ENCODE measurements around the gene ACAT2.
"Not testable (repeated sequence)": the region's sequence is repeated elsewhere in the genome, so short reads cannot be mapped to it uniquely, and the experiment has no call there.

ACAT2 gene

DNA sequence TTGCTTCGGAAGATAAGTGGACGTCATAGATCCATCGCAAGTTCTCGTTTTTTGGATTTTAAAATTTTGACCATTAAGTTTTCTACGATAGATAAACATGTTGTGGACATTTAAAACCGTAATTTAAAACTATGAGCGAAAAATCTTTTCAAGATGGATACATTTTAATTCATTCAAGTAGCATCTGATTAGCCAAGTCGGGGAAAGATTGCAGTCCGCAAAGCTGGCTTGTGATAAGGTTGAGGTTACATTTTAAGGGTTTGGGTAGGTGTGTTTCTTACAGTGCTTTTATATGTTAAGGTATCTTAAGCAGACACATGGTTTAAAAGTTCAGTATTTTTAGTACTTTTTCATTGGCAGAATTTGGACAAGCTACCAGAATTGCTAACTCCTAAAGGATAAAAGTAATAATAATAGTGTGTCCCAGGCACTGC is 33.3 kb upstream of the ACAT2 start:
- H3K4me3 ChIP-seq, result peak overlapping the region; percentile 64 to 99 (median 93)
- H3K27ac ChIP-seq, result peak overlapping the region in 19 of 21 experiments; percentile 94 to 100 (median 98)

DNA sequence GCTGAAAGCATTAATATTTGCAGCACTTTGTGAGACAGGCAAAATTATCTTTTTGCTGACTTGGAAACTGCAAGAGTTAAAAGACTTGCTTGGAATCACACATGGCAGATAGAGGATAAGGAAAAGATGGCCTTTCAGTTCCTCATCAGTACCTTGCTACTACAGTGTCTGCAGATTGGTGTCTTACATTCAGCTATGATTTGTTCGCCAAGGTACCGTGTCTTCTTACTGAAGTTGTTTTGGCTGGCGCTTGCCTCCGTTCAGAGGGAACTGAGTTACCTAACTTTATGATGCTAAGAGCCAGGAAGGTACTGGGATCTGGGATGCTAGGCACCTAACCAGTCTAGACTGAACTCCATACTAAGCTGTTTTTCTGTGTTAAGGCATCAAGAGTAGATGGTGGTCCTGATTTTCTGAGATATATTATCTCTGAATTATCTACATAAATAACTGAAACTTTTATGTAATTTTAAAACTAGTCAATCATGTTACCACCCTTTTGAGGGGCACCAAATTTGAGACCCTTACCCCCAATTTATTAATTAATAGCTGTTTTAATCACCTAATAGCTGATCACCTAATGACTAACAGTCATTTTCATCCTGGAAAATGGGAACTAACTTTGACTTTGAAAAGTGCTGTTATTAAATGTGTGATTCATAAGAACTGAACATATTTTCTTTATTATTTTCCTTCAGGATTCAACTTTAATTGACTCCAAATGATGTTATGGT is 32.1 kb upstream of the ACAT2 start:
- Histone ChIP-seq H3K4me3 (peak overlapping the region in 5 of 7 experiments; percentile 11 to 99 (median 97)), H3K27ac (peak overlapping the region in 8 of 21 experiments; percentile 13 to 99 (median 50))

DNA sequence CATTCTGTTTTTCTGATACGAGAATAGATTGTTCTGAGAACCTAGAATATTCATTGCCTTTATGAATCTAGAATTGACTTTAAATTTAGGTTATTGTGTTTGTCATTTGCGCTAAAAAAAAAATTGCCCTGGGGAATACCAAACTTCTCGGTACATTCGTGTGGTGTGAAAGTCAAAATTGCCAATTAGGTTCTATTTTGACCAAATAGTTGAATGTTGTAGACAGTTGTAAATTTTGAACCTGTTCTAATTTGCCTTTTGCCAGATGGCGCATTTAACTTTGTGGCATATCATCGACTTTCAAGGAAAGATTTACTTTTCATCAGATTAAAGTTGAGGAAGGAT is 31.5 kb upstream of the ACAT2 start:
- H3K4me3 ChIP-seq, result peak overlapping the region in 1 of 7 experiments; percentile 97
- H3K27ac ChIP-seq, result no peak overlapping the region

DNA sequence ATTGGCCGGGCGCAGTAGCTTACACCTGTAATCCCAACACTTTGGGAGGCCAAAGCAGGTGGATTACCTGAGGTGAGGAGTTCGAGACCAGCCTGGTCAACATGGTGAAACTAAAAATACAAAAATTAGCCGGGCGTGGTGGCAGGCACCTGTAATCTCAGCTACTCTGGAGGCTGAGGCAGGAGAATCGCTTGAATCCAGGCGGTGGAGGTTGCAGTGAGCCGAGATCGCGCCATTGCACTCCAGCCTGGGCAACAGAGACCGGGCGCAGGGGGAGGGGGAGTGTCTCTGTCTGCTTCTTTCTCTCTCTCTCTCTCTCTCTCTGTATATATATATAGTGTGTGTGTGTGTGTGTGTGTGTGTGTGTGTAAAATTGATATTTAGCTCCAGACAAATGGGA is 29.3 kb upstream of the ACAT2 start:
- H3K4me3 ChIP-seq, H3K27ac ChIP-seq: not testable (repeated sequence)

DNA sequence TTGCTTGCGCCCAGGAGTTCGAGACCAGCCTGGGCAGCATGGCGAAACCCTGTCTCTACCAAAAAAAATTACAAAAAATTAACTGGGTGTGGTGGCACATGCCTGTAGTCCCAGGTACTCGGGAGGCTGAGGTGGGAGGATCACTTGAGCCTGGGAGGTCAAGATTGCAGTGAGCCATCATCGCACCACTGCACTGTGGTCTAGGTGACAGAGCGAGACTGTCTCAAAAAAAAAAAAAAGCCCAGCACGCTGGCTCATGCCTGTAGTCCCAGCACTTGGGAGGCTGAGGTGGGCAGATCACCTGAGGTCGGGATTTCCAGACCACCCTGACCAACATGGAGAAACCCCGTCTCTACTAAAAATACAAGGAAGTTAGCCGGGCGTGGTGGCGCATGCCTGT is 28.4 kb upstream of the ACAT2 start:
- H3K27ac ChIP-seq, H3K4me3 ChIP-seq: not testable (repeated sequence)

DNA sequence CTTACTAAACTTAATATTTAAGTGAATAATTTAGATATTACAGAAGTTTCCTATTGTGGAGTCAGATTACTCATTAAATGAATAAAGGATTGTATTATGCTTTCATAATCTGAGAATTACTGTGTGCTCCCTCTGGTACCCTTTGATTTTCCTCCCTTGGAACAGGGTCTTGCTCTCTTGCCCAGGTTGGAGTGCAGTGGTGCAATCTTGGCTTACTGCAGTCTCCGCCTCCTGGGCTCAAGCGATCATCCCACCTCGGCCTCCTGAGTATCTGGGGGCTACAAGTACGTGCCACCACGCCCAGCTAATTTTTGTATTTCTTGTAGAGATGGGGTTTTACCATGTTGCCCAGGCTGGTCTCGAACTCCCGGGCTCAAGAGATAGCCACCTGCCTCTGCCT is 24.9 kb upstream of the ACAT2 start:
- no peak overlapping the region for H3K4me3 ChIP-seq
- no peak overlapping the region for H3K27ac ChIP-seq

DNA sequence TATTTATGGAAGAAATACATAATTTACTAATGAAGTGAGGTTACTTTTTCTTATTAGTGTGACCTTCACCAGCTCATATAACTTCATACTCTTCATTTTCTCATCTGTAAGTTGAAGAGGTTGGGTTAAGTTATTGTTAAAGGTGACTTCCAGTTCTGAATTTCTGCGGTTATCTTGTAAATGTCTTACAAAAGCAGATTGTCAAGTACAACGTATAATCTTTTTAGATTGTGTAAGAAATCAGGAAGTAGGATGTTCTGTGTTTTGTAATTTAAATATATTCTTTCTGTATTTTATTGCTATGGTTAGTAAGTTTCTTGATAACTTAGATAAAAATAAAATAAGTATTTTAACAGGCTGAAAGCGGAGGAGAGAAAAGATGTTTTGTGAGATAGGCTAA is 22.5 kb upstream of the ACAT2 start:
- no peak overlapping the region for H3K4me3 ChIP-seq
- no peak overlapping the region for H3K27ac ChIP-seq

DNA sequence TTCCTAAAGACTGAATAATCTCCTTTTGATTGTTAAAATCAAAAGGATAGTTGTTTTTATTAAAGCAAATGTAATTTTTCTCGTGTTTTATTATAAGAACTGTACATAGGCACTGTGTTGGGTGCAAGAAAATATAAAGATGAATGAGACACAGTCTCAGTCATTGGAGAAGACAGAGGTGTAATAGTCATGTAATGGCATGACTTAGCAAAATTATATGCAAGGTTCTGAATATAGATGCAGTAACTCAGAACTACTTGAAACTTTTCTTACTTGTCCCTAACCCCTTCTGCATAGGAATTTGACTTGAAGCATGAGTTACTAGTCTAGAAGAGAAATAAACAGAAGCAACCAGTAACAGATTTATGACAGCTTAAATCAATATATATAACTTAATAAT is 19.7 kb upstream of the ACAT2 start:
- Histone ChIP-seq H3K27ac (no peak overlapping the region), H3K4me3 (no peak overlapping the region)

DNA sequence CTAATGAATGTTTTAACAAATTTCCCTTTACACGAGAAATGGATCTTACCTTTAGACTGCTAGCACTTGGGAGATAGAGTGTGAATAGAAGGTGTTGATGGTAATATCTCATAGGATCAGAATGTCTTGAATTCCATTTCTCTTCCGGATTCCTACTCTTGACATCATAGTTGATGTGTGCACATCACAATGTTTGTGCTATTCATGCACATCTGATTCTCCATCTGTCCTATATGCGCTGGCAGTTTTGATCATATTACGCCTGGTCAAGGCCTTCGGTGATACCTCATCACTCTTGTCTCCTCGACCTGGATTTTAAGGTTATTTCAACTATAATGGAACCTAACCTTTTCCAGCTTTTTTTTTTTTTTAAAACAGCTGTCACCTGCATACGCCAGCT is 16.8 kb upstream of the ACAT2 start:
- Histone ChIP-seq H3K4me3 (no peak overlapping the region), H3K27ac (no peak overlapping the region)

DNA sequence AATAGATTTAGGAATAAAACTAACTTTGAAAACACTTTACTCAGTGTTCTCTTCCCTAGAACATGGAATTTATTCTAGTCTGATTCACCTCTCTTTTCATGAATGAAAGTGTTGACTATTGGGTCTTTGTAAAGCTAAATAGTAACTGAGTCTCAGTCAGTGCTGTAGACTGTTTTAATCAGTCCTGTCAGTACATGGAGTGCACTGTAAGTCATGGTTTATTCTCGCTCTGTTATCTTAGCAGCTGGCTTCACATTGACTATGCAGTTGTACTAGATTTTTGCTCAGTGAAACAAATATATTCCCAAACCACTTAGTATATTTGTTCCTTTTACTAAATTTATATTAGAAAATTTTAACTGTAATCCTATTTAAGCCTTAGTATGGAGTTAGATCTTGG is 15.1 kb upstream of the ACAT2 start:
- Histone ChIP-seq H3K4me3 (no peak overlapping the region), H3K27ac (no peak overlapping the region)

DNA sequence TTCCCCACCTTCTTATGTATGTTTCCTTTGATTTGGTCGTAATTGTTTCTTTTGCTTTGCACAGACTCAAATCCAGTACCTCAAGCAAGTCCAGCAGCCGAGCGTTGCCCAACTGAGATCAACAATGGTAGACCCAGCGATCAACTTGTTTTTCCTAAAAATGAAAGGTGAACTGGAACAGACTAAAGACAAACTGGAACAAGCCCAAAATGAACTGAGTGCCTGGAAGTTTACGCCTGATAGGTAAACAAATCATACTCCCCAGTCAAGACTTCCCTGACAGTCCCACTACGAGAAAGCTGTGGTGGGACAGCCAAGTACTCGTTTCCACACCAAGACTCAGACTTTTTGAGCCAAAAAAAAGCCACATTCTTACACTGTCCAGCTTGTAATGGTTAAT is 13.7 kb upstream of the ACAT2 start:
- H3K4me3 ChIP-seq, H3K27ac ChIP-seq: not testable (repeated sequence)

DNA sequence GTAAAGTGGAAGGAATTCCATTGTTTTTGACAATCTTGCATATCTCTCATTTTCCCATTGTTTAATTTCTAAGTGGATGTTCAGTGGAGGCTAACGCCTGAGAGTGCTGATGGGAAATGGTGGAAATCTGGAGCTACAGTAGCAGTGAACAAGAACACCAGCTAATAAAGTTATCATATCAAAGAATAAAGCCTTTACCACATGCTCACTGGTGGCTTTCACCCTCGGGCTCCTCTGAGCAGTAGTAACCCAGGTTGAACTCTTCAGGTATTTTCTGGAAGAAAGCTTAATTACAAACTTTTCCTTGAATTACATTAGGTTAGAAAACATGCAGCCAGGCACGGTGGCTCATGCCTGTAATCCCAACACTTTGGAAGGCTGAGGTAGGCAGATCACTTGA is 10.4 kb upstream of the ACAT2 start:
- Histone ChIP-seq H3K4me3 (no peak overlapping the region), H3K27ac (no peak overlapping the region)

DNA sequence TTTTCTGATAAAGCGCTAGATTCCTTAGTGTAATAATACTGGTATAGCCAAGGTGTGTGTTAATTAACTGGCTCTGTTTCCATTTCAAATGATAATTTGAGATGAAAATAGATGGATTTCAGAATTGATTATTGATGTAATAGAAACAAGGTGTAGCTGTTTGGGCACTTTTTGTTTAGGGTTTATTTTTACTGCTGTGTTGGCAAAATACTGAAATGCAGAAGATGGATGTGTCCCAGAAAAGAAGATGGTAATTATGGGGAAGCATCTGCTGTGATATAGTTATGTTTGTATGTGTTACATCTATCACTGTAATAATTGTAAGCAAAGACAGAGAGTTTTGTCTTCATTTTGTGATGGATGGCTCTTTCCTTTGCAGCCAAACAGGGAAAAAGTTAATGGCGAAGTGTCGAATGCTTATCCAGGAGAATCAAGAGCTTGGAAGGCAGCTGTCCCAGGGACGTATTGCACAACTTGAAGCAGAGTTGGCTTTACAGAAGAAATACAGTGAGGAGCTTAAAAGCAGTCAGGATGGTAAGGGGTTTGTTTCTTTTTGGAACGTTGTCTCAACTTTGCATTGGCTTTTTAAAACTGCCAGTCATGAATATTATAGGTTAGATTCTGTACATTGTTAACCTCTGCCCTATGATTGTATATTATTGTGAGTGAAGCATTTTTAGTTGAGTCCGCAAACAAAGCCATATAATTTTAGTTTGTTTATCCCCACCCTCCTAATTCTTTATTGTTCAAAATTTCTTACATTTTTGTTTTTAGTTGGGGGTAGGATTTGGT is 8.6 kb upstream of the ACAT2 start:
- no peak overlapping the region for H3K4me3 ChIP-seq
- no peak overlapping the region for H3K27ac ChIP-seq

DNA sequence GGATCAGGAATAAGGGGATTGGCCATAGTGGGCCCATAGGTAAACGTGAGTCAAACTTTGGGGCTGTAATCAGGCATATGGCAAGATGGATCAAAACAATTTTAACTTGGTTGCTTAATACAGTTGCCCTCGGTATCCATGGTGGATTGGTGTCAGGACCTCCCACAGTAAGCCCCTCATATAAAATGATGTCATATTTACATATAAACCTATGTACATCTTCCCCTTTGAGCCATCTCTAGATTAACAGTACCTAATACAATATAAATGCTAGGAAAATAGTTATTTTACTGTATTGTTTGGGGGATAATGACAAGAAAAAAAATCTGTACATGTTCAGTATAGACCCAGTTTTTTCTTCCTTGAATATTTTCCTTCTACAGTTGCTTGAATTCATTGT is 7.4 kb upstream of the ACAT2 start:
- Histone ChIP-seq H3K4me3 (no peak overlapping the region), H3K27ac (no peak overlapping the region)

DNA sequence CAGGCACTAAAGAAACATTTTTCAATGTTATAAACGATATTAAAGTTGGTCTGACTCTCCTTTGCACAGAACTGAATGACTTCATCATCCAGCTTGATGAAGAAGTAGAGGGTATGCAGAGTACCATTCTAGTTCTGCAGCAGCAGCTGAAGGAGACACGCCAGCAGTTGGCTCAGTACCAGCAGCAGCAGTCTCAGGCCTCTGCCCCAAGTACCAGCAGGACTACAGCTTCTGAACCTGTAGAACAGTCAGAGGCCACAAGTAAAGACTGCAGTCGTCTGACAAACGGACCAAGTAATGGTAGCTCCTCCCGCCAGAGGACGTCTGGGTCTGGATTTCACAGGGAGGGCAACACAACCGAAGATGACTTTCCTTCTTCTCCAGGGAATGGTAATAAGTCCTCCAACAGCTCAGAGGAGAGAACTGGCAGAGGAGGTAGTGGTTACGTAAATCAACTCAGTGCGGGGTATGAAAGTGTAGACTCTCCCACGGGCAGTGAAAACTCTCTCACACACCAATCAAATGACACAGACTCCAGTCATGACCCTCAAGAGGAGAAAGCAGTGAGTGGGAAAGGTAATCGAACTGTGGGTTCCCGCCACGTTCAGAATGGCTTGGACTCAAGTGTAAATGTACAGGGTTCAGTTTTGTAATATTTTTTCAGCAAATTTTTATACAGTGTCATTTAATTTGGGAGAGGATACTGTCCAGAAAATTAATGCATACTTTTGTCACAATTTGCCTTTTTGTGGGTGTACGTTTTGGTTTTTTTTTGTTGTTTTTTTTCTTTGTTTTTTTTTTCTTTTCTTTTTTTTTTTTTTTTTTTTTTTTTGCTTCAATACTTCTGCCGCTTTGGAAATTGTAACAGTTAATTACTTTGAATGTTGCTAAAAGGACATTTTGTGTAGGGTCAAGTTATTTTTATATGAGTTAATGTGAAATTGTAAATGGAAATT is 6.6 kb upstream of the ACAT2 start:
- no peak overlapping the region for H3K27ac ChIP-seq
- no peak overlapping the region for H3K4me3 ChIP-seq

DNA sequence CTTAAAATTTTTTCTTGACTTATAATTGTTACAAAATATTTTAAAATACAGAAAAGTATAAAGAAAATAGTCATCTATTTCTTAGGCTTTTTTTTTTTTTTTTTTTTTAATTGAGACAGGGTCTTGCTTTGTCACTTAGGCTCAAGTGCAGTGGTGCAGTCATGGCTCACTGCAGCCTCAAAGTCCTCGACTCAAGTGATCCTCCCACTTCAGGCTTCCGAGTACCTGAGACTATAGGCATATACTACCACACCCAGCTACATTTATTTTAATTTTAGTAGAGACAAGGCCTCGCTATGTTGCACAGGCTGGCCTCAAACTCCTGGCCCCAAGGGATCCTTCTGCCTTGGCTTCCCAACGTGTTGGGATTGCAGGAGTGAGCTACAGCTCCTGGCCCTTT is 5.3 kb upstream of the ACAT2 start:
- Histone ChIP-seq H3K4me3 (no peak overlapping the region), H3K27ac (no peak overlapping the region)

DNA sequence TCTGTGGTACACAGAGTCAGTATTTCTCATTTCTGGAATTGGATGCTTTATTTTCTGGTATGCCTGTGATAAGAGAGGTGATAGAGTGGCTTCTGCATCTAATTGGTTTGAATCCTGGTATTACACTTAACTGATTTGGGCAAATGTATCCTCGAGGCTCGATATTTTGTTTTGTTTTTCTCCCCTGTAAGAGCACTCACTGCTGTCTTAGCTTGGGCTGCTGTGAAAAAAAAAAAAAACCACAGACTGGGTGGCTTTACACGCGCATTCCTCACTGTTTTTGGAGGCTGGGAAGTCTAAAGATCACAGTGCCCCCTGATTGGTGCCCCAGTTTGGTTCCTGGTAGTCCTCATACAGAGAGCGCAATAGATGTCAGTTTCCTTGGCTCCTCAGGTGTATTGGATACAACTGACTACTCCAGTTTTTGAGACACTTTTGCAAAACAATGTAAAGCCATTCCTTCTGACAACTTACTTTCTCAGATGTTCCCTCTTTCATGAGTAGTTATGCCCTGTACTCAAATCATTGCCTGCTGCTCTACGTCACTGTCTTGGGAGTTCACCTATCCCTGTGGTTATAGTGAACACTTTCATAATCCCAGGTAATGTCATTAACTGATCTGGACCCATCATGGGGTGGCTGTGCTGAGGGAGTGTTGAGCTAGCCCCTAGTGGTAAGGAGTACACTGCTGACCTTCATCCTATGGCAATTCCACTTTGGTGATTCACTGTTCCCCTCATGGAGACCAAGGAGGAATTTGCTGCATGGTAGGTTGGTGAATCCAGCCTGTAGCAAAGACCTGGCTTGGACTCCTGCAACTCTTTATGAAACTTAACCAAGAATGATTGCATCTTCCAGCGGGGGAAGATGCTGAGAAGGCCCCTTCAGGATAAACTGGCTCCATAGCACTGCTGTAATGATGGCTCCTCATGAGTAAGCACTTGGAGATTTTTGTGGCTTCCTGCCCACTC is 3.5 kb upstream of the ACAT2 start:
- H3K27ac ChIP-seq, result peak overlapping the region in 1 of 21 experiments; percentile 12
- H3K4me3 ChIP-seq, result no peak overlapping the region

DNA sequence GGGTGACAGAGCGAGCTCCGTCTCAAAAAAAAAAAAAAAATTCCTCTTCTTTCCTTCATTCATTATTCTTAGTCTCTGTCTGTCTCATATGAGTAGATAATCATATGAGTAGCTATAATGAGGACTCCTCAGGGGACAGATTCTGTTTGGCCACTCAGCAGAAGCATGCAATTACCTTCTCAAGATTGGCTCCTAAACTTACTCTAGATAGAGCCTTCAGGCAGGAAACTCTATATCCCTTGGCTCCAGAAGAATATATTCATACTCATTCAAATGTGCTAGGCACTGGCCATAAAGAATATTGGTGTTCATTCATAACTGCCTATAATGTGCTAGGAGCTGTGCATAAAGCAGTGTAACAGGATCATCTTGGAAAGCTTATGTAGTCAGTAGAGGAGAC is 2.2 kb upstream of the ACAT2 start:
- Histone ChIP-seq H3K27ac (peak overlapping the region in 1 of 21 experiments; percentile 96), H3K4me3 (no peak overlapping the region)

DNA sequence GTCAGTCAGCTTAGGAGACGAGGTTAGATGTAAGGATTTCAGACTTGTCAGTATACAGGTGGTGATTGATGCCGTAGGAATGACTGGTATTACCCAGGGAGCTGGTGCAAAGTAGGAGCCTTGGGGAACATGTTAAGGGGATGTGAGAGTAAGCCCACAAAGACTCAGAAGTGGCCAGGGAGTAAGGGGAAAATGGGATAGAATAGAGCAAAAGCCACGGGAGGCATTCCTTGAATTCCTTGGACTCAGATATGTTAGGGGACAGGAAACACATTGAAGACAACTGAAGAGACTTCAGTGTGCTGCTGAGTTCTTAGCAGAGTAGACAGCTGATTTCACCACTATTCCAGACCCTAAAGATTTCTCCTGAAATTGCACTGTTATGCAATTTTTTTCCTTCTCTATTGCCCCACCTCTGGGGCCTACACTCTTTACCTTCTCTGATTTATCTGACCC is 1.2 kb upstream of the ACAT2 start:
- peak overlapping the region in 4 of 7 experiments; percentile 80 to 95 (median 94) for H3K4me3 ChIP-seq
- peak overlapping the region in 14 of 21 experiments; percentile 85 to 96 (median 93) for H3K27ac ChIP-seq
